Neural cell (in vitro differentiated cells): ENCODE measurements around the gene PYGO2. TPM values are rescaled to one million over a fixed set of nuclear protein-coding genes. Genes with fewer than 3 reads are reported as not detected.

Source experiments
- H2AFZ ChIP-seq: fragments of 200-600, 300-800 bp; sonication (generic), shearing (Covaris generic); 2 replicates; pipeline ENCODE4 v1.6.0; 2014; ENCODE audit warnings: low read depth, mild to moderate bottlenecking, antibody characterized with exemption, low read length, moderate library complexity
- H3F3A ChIP-seq: fragments of 200-600 bp; shearing (Covaris generic); 2 replicates; pipeline ENCODE4 v1.6.1; 2016; ENCODE audit warnings: mild to moderate bottlenecking, moderate library complexity, mixed read lengths, antibody characterized with exemption, low read length; ENCODE audit not compliant: insufficient read depth, poor library complexity, severe bottlenecking
- H3K27ac ChIP-seq: fragments of 200-600, 300-800 bp; sonication (generic), shearing (Covaris generic); 2 replicates; pipeline ENCODE4 v1.5.1; 2014; ENCODE audit warnings: mild to moderate bottlenecking, low read length, moderate library complexity
- H3K27me3 ChIP-seq: fragments of 300-800, 200-600 bp; sonication (generic), shearing (Covaris generic); 2 replicates; pipeline ENCODE4 v1.6.0; 2014; ENCODE audit warnings: mild to moderate bottlenecking, low read depth, low read length, moderate library complexity; ENCODE audit not compliant: insufficient read depth
- H3K36me3 ChIP-seq: fragments of 300-800, 200-600 bp; sonication (generic), shearing (Covaris generic); 2 replicates; pipeline ENCODE4 v1.5.1; 2014; ENCODE audit warnings: mild to moderate bottlenecking, antibody characterized with exemption, low read length, moderate library complexity; ENCODE audit not compliant: insufficient read depth
- H3K4me2 ChIP-seq: fragments of 300-800, 200-600 bp; sonication (generic), shearing (Covaris generic); 2 replicates; pipeline ENCODE4 v1.6.0; 2014; ENCODE audit warnings: mild to moderate bottlenecking, low read length
- H3K4me3 ChIP-seq: fragments of 300-800, 200-600 bp; sonication (generic), shearing (Covaris generic); 2 replicates; pipeline ENCODE4 v1.5.1; 2014; ENCODE audit warnings: mild to moderate bottlenecking, low read length, moderate library complexity
- H3K79me2 ChIP-seq: fragments of 200-600 bp; shearing (Covaris generic); replicated peaks from 2 replicates; pipeline ENCODE4 v1.6.0; 2014; ENCODE audit warnings: mild to moderate bottlenecking, low read length, moderate library complexity; ENCODE audit not compliant: insufficient read depth
- H3K9ac ChIP-seq: fragments of 300-800, 200-600 bp; sonication (generic), shearing (Covaris generic); 2 replicates; pipeline ENCODE4 v1.6.1; 2016; ENCODE audit warnings: mild to moderate bottlenecking, low read length, mixed read lengths
- H3K9me2 ChIP-seq: fragments of 200-600 bp; shearing (Covaris generic); 2 replicates; pipeline ENCODE4 v1.6.1; 2016; ENCODE audit warnings: mild to moderate bottlenecking, low read length, mixed read lengths; ENCODE audit not compliant: insufficient read depth
- H3K9me3 ChIP-seq: fragments of 200-600, 300-800 bp; sonication (generic), shearing (Covaris generic); 2 replicates; pipeline ENCODE4 v1.6.1; 2016; ENCODE audit warnings: mild to moderate bottlenecking, mixed run types, low read length, moderate library complexity, mixed read lengths
- H4K20me1 ChIP-seq: fragments of 200-600 bp; shearing (Covaris generic); 2 replicates; pipeline ENCODE4 v1.6.1; 2016; ENCODE audit warnings: mild to moderate bottlenecking, mixed run types; ENCODE audit not compliant: insufficient read depth
- CTCF ChIP-seq: fragments of 450-650 bp; IDR thresholded peaks from 2 replicates; pipeline ENCODE4 v1.5.1; 2014; ENCODE audit warnings: antibody characterized with exemption, mild to moderate bottlenecking, moderate library complexity; ENCODE audit not compliant: poor library complexity, severe bottlenecking
- EP300 ChIP-seq: fragments of 450-650 bp; conservative IDR thresholded peaks from 2 replicates; pipeline ENCODE4 v1.6.1; 2014; ENCODE audit warnings: antibody characterized with exemption, mild to moderate bottlenecking, moderate library complexity; ENCODE audit not compliant: poor library complexity, severe bottlenecking
- EZH2 ChIP-seq: fragments of 200-600, 300-800 bp; shearing (Covaris generic), sonication (generic); IDR thresholded peaks from 2 replicates; pipeline ENCODE4 v1.6.1; 2014; ENCODE audit warnings: antibody characterized with exemption, low read length, borderline replicate concordance, mild to moderate bottlenecking; ENCODE audit not compliant: insufficient read depth, poor library complexity, severe bottlenecking
- MXI1 ChIP-seq: fragments of 450-650 bp; conservative IDR thresholded peaks from 2 replicates; pipeline ENCODE4 v1.6.1; 2014; ENCODE audit warnings: antibody characterized with exemption, mild to moderate bottlenecking; ENCODE audit not compliant: poor library complexity, severe bottlenecking
- POLR2AphosphoS5 ChIP-seq: IDR thresholded peaks from 2 replicates; pipeline ENCODE4 v1.6.1; 2012
- RAD21 ChIP-seq: fragments of 450-650 bp; conservative IDR thresholded peaks from 2 replicates; pipeline ENCODE4 v1.6.1; 2014; ENCODE audit warnings: antibody characterized with exemption, mild to moderate bottlenecking, moderate library complexity
- REST ChIP-seq: IDR thresholded peaks from 2 replicates; pipeline ENCODE4 v1.6.1; 2012; ENCODE audit warnings: borderline replicate concordance
- SMC3 ChIP-seq: fragments of 450-650 bp; conservative IDR thresholded peaks from 2 replicates; pipeline ENCODE4 v1.6.1; 2014; ENCODE audit warnings: antibody characterized with exemption, mild to moderate bottlenecking, moderate library complexity; ENCODE audit not compliant: poor library complexity
- TAF1 ChIP-seq: IDR thresholded peaks from 2 replicates; pipeline ENCODE4 v1.6.1; 2012; ENCODE audit warnings: low read depth
- polyA plus RNA-seq: library from polyadenylated mRNA; depleted of rRNA; stranded (reverse); fragments of >200 nt; gene quantifications from 2 replicates; pipeline ENCODE4 v1.2.3, GENCODE V29; 2014

PYGO2 gene
- polyA plus RNA-seq, 1 donor from 2014 or later, result 13.4 TPM

GRCh38 chr1:154999571-155000410 lies 38.2 kb upstream of the PYGO2 start:
- TF ChIP-seq MXI1 (peak; percentile 61), REST (no peak)
- Histone ChIP-seq H3K9ac (peak overlapping the region; percentile 17), H3K4me2 (peak overlapping the region; percentile 27), H3K79me2 (no peaks in the 10 kb centered on the region), H3K9me2 (no peaks in the 10 kb centered on the region), H3K36me3 (no peaks in the 10 kb centered on the region), H3K4me3 (peak overlapping the region; percentile 79), H3K27ac (no peak overlapping the region), H2AFZ (no peak overlapping the region), H4K20me1 (no peaks in the 10 kb centered on the region), H3K9me3 (no peaks in the 10 kb centered on the region), H3F3A (peaks cover 3% of the 10 kb centered on the region), H3K27me3 (peaks cover 9% of the 10 kb centered on the region)

- Histone ChIP-seq H3K27ac (no peak overlapping the region), H3K9ac (no peak overlapping the region), H3K4me3 (peak overlapping the region; percentile 79)
These were observed 37.4 kb upstream of the PYGO2 start for GRCh38 chr1:154998818-154999570.

More at GRCh38 chr1:154998818-154999570, 37.4 kb upstream of the PYGO2 start:
- peaks cover 9% of the 10 kb centered on the region for H3K27me3 ChIP-seq
- no peak overlapping the region for H3K4me2 ChIP-seq
- H3K79me2 ChIP-seq, result no peaks in the 10 kb centered on the region
- H3K9me3 ChIP-seq, result no peaks in the 10 kb centered on the region
- no peaks in the 10 kb centered on the region for H3K36me3 ChIP-seq
- H3F3A ChIP-seq, result peaks cover 3% of the 10 kb centered on the region
- no peak overlapping the region for H2AFZ ChIP-seq
- H4K20me1 ChIP-seq, result no peaks in the 10 kb centered on the region
- peak; percentile 62 for TF ChIP-seq RAD21
- peak; percentile 80 for TF ChIP-seq SMC3
- no peak for TF ChIP-seq EP300
- TF ChIP-seq REST, result no peak
- TF ChIP-seq EZH2, result no peak
- TF ChIP-seq POLR2AphosphoS5, result no peak
- TF ChIP-seq CTCF, result peak; percentile 87
- TF ChIP-seq TAF1, result no peak
- no peaks in the 10 kb centered on the region for H3K9me2 ChIP-seq
